ENCODE data around the gene SPPL3. TPM values are rescaled to one million over a fixed set of nuclear protein-coding genes. Genes with fewer than 3 reads are reported as not detected.

SPPL3 gene
- total RNA-seq, 1 experiment from 2014 or later, result 18.8 TPM

- H2AFZ ChIP-seq (ENCODE audit: low read length), result no peak overlapping the region
- no TSS peak for BruUV-seq (replicated peaks)
- no peaks in the 10 kb centered on the region for H3K9me3 ChIP-seq (ENCODE audit: low read length)
- no peak overlapping the region for H3K4me3 ChIP-seq (ENCODE audit: low read length)
- TF ChIP-seq CTCF (conservative IDR thresholded peaks at IDR 0.05; ENCODE audit: low read depth, low read length) (no peak), EZH2 (IDR thresholded peaks at IDR 0.05; ENCODE audit: low read length, unreplicated experiment) (no peak), EZH2phosphoT487 (IDR thresholded peaks at IDR 0.05; ENCODE audit: borderline replicate concordance, low read length) (no peak)
- H3K9ac ChIP-seq (ENCODE audit: low read length), result no peak overlapping the region
- H3K27me3 ChIP-seq (ENCODE audit: low read length), result no peaks in the 10 kb centered on the region
- H3F3A ChIP-seq (ENCODE audit: low read length, unreplicated experiment), result no peaks in the 10 kb centered on the region
- intact Hi-C loops (cut with micrococcal nuclease), result no loop called here
- DNase-seq, result no peak
- CTCF ChIA-PET, result no interaction called here
- no peak overlapping the region for H3K4me2 ChIP-seq (ENCODE audit: low read length)
- H3K36me3 ChIP-seq (ENCODE audit: low read depth, low read length), result peaks cover 24% of the 10 kb centered on the region; the same call in 1 of the 2 replicates
- no peaks in the 10 kb centered on the region for H3K79me2 ChIP-seq (ENCODE audit: low read length)
- H3K27ac ChIP-seq (ENCODE audit: low read length), result no peak overlapping the region
- POLR2A ChIA-PET (ENCODE audit: unreplicated experiment), result no interaction called here
- H4K20me1 ChIP-seq (ENCODE audit: low read length), result no peaks in the 10 kb centered on the region
- ATAC-seq, result no peak
- H3K9me2 ChIP-seq (replicated peaks; ENCODE audit: low read length), result no peaks in the 10 kb centered on the region
- no peaks in the 10 kb centered on the region for H3K4me1 ChIP-seq (ENCODE audit: insufficient read depth, low read length)
Measured at GRCh38 chr12:120767071-120768024, 136.8 kb downstream of the SPPL3 start.

- Histone ChIP-seq H3K9ac (ENCODE audit: low read length) (no peak overlapping the region), H3K27me3 (ENCODE audit: low read length) (no peaks in the 10 kb centered on the region), H3K4me2 (ENCODE audit: low read length) (no peak overlapping the region), H3K4me3 (ENCODE audit: low read length) (no peak overlapping the region), H3K9me3 (ENCODE audit: low read length) (no peaks in the 10 kb centered on the region), H3K27ac (ENCODE audit: low read length) (no peak overlapping the region), H2AFZ (ENCODE audit: low read length) (no peak overlapping the region), H4K20me1 (ENCODE audit: low read length) (no peaks in the 10 kb centered on the region), H3K79me2 (ENCODE audit: low read length) (no peaks in the 10 kb centered on the region), H3K36me3 (ENCODE audit: low read depth, low read length) (peaks cover 28% of the 10 kb centered on the region; the same call in 1 of the 2 replicates), H3F3A (ENCODE audit: low read length, unreplicated experiment) (no peaks in the 10 kb centered on the region), H3K9me2 (replicated peaks; ENCODE audit: low read length) (no peaks in the 10 kb centered on the region), H3K4me1 (ENCODE audit: insufficient read depth, low read length) (no peaks in the 10 kb centered on the region)
- BruUV-seq (replicated peaks), result no TSS peak
- POLR2A ChIA-PET (ENCODE audit: unreplicated experiment), result no interaction called here
- CTCF ChIA-PET, result no interaction called here
- ATAC-seq, result no peak
- intact Hi-C loops (cut with micrococcal nuclease), result no loop called here
- no peak for DNase-seq
- TF ChIP-seq EZH2phosphoT487 (IDR thresholded peaks at IDR 0.05; ENCODE audit: borderline replicate concordance, low read length), result no peak
- TF ChIP-seq CTCF (conservative IDR thresholded peaks at IDR 0.05; ENCODE audit: low read depth, low read length), result no peak
- TF ChIP-seq EZH2 (IDR thresholded peaks at IDR 0.05; ENCODE audit: low read length, unreplicated experiment), result no peak
Measured at GRCh38 chr12:120766566-120766965, 137.6 kb downstream of the SPPL3 start.

GRCh38 chr12:120764816-120765215, 139.3 kb downstream of the SPPL3 start:
- H3K4me1 ChIP-seq (ENCODE audit: insufficient read depth, low read length), result no peaks in the 10 kb centered on the region
- no peaks in the 10 kb centered on the region for H3K9me3 ChIP-seq (ENCODE audit: low read length)
- H3K4me2 ChIP-seq (ENCODE audit: low read length), result no peak overlapping the region
- ChIA-PET POLR2A (ENCODE audit: unreplicated experiment) (no interaction called here), CTCF (interaction anchor here (0.6 kb wide), 1 partner anchor 25 kb away, joined by 12 read pairs; no protein-coding TSS in a partner anchor)
- H4K20me1 ChIP-seq (ENCODE audit: low read length), result no peaks in the 10 kb centered on the region
- no peaks in the 10 kb centered on the region for H3F3A ChIP-seq (ENCODE audit: low read length, unreplicated experiment)
- H3K79me2 ChIP-seq (ENCODE audit: low read length), result no peaks in the 10 kb centered on the region
- peaks cover 28% of the 10 kb centered on the region; the same call in 1 of the 2 replicates for H3K36me3 ChIP-seq (ENCODE audit: low read depth, low read length)
- H3K9ac ChIP-seq (ENCODE audit: low read length), result no peak overlapping the region
- ATAC-seq (no peak), DNase-seq (no peak)
- no TSS peak for BruUV-seq (replicated peaks)
- H3K27ac ChIP-seq (ENCODE audit: low read length), result no peak overlapping the region
- H2AFZ ChIP-seq (ENCODE audit: low read length), result no peak overlapping the region
- no peaks in the 10 kb centered on the region for H3K27me3 ChIP-seq (ENCODE audit: low read length)
- TF ChIP-seq EZH2phosphoT487 (IDR thresholded peaks at IDR 0.05; ENCODE audit: borderline replicate concordance, low read length) (no peak), CTCF (conservative IDR thresholded peaks at IDR 0.05; ENCODE audit: low read depth, low read length) (no peak), EZH2 (IDR thresholded peaks at IDR 0.05; ENCODE audit: low read length, unreplicated experiment) (no peak)
- intact Hi-C loops (cut with micrococcal nuclease), result no loop called here
- H3K4me3 ChIP-seq (ENCODE audit: low read length), result no peak overlapping the region
- H3K9me2 ChIP-seq (replicated peaks; ENCODE audit: low read length), result no peaks in the 10 kb centered on the region

Data from PC-3 (cell line).